Right lobe of liver (tissue), 4 donors: Measurements from ENCODE around the gene IFFO2.

Source experiments
- POLR2A ChIP-seq: fragments of 450-650 bp; IDR thresholded peaks from one replicate; pipeline ENCODE4 v1.6.1; 2017; ENCODE audit warnings: antibody characterized with exemption, mild to moderate bottlenecking
- TF ChIP-seq, protein P1 (sequence below), 4 donors: fragments of 200-600 bp in 3 of 4; fragments of 450-650 bp in 1 of 4; IDR thresholded peaks; one replicate each; pipeline versions ENCODE4 v1.5.1 to v1.8.0; 2016 to 2022; ENCODE audit warnings: antibody characterized with exemption in 4 of 4, mild to moderate bottlenecking in 2 of 4
- donor health status: DM: no; HTN: no; CAD: no.
- donor health status: DM: no; HTN: no; CAD: no.
- donor health status: DM: no; HTN: yes; CAD: no.

DNA sequence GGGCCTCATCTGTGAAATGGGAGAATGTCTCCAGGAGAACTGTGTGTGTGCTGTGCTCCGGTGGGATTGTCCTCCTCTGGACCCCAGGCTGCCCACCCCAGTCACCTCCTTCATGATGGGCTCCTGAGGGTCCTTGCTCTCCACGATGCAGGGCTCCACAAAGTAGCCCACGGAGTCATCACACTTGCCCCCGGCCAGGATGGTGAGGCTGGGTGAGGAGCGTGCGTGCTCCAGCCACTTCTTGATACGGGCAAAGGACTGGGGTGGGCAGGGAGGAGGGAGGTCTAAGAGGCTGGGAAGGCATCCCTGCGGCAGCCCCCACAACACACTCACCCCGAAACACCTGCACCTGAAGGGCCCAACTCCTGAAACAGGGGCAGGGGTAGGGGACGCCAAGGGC, 80.3 kb downstream of the IFFO2 start:
- TF ChIP-seq, protein P1, sequence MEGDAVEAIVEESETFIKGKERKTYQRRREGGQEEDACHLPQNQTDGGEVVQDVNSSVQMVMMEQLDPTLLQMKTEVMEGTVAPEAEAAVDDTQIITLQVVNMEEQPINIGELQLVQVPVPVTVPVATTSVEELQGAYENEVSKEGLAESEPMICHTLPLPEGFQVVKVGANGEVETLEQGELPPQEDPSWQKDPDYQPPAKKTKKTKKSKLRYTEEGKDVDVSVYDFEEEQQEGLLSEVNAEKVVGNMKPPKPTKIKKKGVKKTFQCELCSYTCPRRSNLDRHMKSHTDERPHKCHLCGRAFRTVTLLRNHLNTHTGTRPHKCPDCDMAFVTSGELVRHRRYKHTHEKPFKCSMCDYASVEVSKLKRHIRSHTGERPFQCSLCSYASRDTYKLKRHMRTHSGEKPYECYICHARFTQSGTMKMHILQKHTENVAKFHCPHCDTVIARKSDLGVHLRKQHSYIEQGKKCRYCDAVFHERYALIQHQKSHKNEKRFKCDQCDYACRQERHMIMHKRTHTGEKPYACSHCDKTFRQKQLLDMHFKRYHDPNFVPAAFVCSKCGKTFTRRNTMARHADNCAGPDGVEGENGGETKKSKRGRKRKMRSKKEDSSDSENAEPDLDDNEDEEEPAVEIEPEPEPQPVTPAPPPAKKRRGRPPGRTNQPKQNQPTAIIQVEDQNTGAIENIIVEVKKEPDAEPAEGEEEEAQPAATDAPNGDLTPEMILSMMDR (IDR thresholded peaks at IDR 0.05): no peak
- no peak for TF ChIP-seq POLR2A
